DMS153 (cell line): ENCODE data around the gene RFTN1.
"Not testable (repeated sequence)": the region's sequence is repeated elsewhere in the genome, so short reads cannot be mapped to it uniquely, and the experiment has no call there.

Experiments
- DNase-seq: peaks from one replicate; lab custom pipeline; 2025; lab: John Stamatoyannopoulos, UW

Gene RFTN1

GRCh38 chr3:16507578-16508242 is 5.8 kb downstream of the RFTN1 start:
- no peak for DNase-seq

- no peak for DNase-seq
Measured at GRCh38 chr3:16506884-16507577, 6.5 kb downstream of the RFTN1 start.

GRCh38 chr3:16506451-16506850 is 7.0 kb downstream of the RFTN1 start:
- no peak for DNase-seq

- DNase-seq, result no peak
Measured at GRCh38 chr3:16504692-16505091, 8.8 kb downstream of the RFTN1 start.

- DNase-seq, result no peak
Measured at GRCh38 chr3:16504242-16504641, 9.3 kb downstream of the RFTN1 start.

GRCh38 chr3:16503191-16503776 is 10.2 kb downstream of the RFTN1 start:
- DNase-seq, result no peak

GRCh38 chr3:16502347-16502908 is 11.1 kb downstream of the RFTN1 start:
- DNase-seq, result no peak

- DNase-seq, result no peak
Measured at GRCh38 chr3:16501376-16501775, 12.1 kb downstream of the RFTN1 start.

GRCh38 chr3:16500911-16501310 is 12.6 kb downstream of the RFTN1 start:
- no peak for DNase-seq

- no peak for DNase-seq
Measured at GRCh38 chr3:16500093-16500492, 13.4 kb downstream of the RFTN1 start.

- no peak for DNase-seq
Measured at GRCh38 chr3:16499351-16499750, 14.1 kb downstream of the RFTN1 start.

GRCh38 chr3:16498130-16498890 is 15.2 kb downstream of the RFTN1 start:
- no peak for DNase-seq

GRCh38 chr3:16496408-16497222 is 16.9 kb downstream of the RFTN1 start:
- no peak for DNase-seq

- no peak for DNase-seq
Measured at GRCh38 chr3:16496008-16496407, 17.5 kb downstream of the RFTN1 start.

GRCh38 chr3:16494814-16495431 is 18.6 kb downstream of the RFTN1 start:
- DNase-seq, result no peak

GRCh38 chr3:16494094-16494493 is 19.4 kb downstream of the RFTN1 start:
- DNase-seq, result no peak

GRCh38 chr3:16490062-16490619 is 23.4 kb downstream of the RFTN1 start:
- peak; percentile 44 for DNase-seq

- DNase-seq, result not testable (repeated sequence)
Measured at GRCh38 chr3:16489326-16490061, 24.0 kb downstream of the RFTN1 start.

- DNase-seq, result no peak
Measured at GRCh38 chr3:16488637-16489036, 24.9 kb downstream of the RFTN1 start.
